Choroid plexus epithelial cell (primary cell): ENCODE data around the gene BCAR1.
"Not testable (repeated sequence)": the region's sequence is repeated elsewhere in the genome, so short reads cannot be mapped to it uniquely, and the experiment has no call there.

Experiments used
- DNase-seq: peaks from one replicate; pipeline ENCODE4 v3.0.0-alpha.2; 2010; ENCODE audit warnings: low read depth
- H3K4me3 ChIP-seq: 2 replicates; pipeline ENCODE4 v1.5.1; 2011; ENCODE audit warnings: low read depth, mild to moderate bottlenecking, control low read depth, low read length, moderate library complexity
- CTCF ChIP-seq: conservative IDR thresholded peaks from 2 replicates; pipeline ENCODE4 v1.5.1; 2011; ENCODE audit warnings: low read depth, mild to moderate bottlenecking, control low read depth, inconsistent platforms, low read length, moderate library complexity

The BCAR1 gene

DNA sequence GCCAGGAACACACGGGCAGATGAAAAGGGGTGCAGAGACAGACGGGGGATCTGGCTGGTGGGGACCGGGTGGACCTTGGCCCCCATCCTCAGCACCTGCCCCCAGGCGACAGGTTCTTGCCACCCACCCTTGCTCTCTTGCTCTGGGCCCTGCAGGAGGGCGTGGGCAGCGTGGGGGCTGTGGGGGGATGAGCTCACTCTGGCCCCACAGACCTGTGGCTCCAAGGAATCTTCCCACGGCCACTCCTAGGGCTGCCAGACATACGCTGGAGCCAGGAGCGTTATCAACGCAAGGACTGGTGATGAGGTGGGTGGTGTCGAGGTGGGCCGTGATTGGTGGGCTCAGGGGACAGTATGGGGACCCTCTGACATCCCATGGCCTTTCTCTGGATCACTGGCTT is 26.3 kb downstream of the BCAR1 start:
- H3K4me3 ChIP-seq, result no peak overlapping the region
- no peak for DNase-seq

DNA sequence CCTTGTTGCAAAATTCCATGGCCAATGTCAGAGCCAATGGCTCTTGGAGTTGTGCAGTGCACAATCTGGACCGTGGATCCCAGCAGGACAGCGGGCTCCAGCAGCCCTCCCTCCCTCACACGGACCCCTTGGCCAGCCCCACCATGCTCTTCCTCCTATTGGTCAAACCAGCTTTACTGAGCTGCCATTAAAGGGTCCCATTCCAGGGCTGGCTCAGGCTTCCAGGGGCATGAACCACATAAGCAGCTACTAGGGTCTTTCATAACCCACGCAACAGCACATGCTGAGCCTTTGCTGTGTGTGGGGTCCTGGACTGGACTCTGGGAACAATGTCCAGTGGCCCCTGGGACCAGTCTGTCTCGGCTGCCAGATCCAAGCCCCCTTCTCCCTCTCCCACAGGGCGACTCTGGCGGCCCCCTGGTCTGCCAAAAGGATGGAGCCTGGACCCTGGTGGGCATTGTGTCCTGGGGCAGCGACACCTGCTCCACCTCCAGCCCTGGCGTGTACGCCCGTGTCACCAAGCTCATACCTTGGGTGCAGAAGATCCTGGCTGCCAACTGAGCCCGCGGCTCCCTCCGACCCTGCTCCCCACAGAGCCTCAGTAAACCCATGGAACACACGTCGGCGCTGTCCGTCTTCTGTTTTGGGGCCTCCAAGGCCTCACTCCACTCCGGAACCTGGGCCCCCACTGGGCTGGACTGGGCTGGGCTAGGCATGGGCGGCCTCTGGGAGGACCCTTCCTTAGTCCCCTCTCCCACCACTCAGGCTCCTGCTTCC is 26.9 kb downstream of the BCAR1 start:
- no peak overlapping the region for H3K4me3 ChIP-seq
- no peak for TF ChIP-seq CTCF
- DNase-seq, result no peak

More for the DNA sequence above, 26.3 kb downstream of the BCAR1 start:
- TF ChIP-seq CTCF, result no peak

DNA sequence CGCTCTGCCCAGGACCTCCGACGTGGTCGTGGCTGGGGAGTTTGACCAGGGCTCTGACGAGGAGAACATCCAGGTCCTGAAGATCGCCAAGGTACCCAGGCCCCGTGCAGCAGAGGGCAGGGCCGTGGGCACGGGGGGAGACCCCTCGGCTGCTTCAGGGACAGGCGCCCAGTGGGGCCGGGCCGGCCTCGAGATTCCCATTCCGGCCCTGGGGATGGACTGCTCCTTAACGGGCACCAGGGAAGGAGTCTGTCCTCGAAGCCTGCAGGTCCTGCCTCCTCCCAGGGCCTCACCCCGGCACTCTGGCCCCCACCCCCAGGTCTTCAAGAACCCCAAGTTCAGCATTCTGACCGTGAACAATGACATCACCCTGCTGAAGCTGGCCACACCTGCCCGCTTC is 28.3 kb downstream of the BCAR1 start:
- DNase-seq, H3K4me3 ChIP-seq: not testable (repeated sequence)

GRCh38 chr16:75222271-75222783 is 29.1 kb downstream of the BCAR1 start:
- DNase-seq, result no peak
- TF ChIP-seq CTCF, result no peak

GRCh38 chr16:75219838-75220237 is 31.6 kb downstream of the BCAR1 start:
- no peak for TF ChIP-seq CTCF
- DNase-seq, result no peak
- H3K4me3 ChIP-seq, result no peak overlapping the region

More at GRCh38 chr16:75222271-75222783, 29.1 kb downstream of the BCAR1 start:
- no peak overlapping the region for H3K4me3 ChIP-seq

DNA sequence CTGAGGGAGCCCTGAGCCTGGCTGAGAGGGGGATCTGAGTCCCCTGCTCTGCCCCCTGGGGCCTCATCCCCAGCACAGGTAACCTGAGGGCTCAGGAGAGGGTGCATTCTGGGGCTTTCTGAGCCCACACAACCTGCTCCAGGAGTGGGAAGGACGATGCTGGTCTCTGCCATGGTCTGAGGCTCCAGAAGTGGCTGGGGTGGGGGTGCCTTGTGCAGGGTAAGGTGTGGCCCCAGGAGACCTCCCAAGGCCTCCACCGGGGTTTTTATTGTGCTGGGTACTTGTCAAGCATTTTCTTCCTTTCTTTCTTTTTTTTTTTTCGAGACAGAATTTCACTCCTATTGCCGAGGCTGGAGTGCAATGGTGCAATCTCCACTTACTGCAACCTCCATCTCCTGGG is 32.3 kb downstream of the BCAR1 start:
- no peak overlapping the region for H3K4me3 ChIP-seq
- no peak for TF ChIP-seq CTCF
- DNase-seq, result no peak

- no peak for TF ChIP-seq CTCF
- no peak for DNase-seq
- no peak within 1 kb of the TSS for H3K4me3 ChIP-seq
Measured at GRCh38 chr16:75218256-75219076, 33.0 kb downstream of the BCAR1 start, which contains the start of gene CTRB1. Gene CTRB1, plus strand, starts transcription at chr16:75218988. Its CDS starts 20 bp downstream, at chr16:75219008.
